Chondrocyte (in vitro differentiated cells): ENCODE results near the gene SPSB4. TPM values are rescaled to one million over a fixed set of nuclear protein-coding genes. Genes with fewer than 3 reads are reported as not detected.

Source experiments
- DNase-seq: peaks from one replicate; pipeline ENCODE4 v3.0.0; 2021; ENCODE audit warnings: mixed read lengths, low spot score
- H3K27ac Mint-ChIP-seq: one replicate; pipeline ENCODE4 v1.8.0; 2021; ENCODE audit warnings: mild to moderate bottlenecking, moderate library complexity, mixed read lengths; ENCODE audit not compliant: unreplicated experiment
- H3K27me3 Mint-ChIP-seq: 2 replicates; pipeline ENCODE4 v1.8.0; 2021; ENCODE audit warnings: low read depth, mixed read lengths
- H3K36me3 Mint-ChIP-seq: 2 replicates; pipeline ENCODE4 v1.8.0; 2021; ENCODE audit warnings: low read depth, mixed read lengths
- H3K4me1 Mint-ChIP-seq: 2 replicates; pipeline ENCODE4 v1.8.0; 2021; ENCODE audit warnings: low read depth, mild to moderate bottlenecking, mixed read lengths
- H3K4me3 Mint-ChIP-seq: one replicate; pipeline ENCODE4 v1.8.0; 2021; ENCODE audit warnings: mild to moderate bottlenecking, moderate library complexity, mixed read lengths; ENCODE audit not compliant: unreplicated experiment
- H3K9me3 Mint-ChIP-seq: 2 replicates; pipeline ENCODE4 v1.8.0; 2021; ENCODE audit warnings: low read depth, mixed read lengths
- CTCF ChIP-seq: fragments of 200-600 bp; sonication (generic); IDR thresholded peaks from 2 replicates; pipeline ENCODE4 v1.5.0; 2021; ENCODE audit warnings: antibody characterized with exemption, mild to moderate bottlenecking, moderate library complexity
- total RNA-seq: library from RNA; stranded (reverse); gene quantifications from 3 replicates; pipeline ENCODE4 v1.2.1, GENCODE V29; 2021

Gene SPSB4
- total RNA-seq, 1 donor from 2014 or later = 1.9 TPM

DNA sequence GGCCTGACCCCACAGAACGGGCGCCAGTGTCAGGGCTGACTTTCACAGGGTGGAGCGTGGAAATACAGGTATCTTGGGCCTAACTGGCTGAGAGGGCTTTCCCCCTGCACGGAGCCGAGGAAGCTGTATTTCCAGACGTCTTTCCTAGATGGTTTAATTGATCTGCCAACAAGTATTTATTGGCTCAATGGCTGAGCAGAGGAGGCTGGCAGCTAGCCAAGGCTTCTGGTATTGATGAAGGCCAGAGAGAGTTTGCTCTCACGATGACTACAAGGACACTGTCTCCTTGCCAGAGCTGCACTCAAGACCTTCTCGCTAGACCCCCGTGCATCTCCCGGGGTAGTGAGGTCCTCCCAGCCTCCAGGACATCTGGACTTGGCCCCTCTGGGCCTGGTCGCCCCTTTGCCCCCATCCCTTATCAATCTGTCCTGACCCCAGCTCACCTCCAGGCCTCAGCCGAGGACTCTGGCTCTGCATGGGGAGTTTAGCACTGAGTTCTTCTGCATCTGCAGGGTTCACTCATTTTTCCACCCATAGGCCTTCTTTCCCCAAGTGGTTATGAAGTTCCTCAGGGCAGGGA, 20.6 kb downstream of the SPSB4 start:
- Mint-ChIP-seq H3K36me3 (no peaks in the 10 kb centered on the region), H3K27me3 (no peaks in the 10 kb centered on the region), H3K9me3 (no peaks in the 10 kb centered on the region), H3K27ac (no peak overlapping the region), H3K4me1 (peaks cover 11% of the 10 kb centered on the region), H3K4me3 (no peak overlapping the region)
- TF ChIP-seq CTCF = no peak
- peak; percentile 49 for DNase-seq

DNA sequence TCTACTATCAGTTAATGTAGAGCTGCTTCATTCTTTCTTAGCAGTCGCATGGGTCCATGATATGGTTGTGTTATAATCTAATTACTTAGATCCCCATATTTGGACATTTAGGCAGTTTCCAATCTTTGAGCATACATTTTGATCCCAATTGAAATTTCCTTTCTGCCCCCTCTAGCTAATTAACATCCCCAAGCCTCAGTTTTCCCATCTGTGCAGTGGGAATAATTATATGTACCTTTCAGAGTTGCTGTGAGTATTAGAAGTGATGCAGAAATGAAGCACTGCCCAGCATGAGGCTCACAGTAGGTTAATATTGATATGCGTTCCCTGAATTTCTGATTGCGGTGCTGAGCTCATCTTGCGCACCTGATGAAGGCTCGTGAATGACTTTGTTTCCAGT, 21.8 kb downstream of the SPSB4 start:
- Mint-ChIP-seq H3K4me1 (peaks cover 23% of the 10 kb centered on the region), H3K27me3 (no peaks in the 10 kb centered on the region), H3K27ac (no peak overlapping the region), H3K4me3 (no peak overlapping the region), H3K36me3 (no peaks in the 10 kb centered on the region), H3K9me3 (no peaks in the 10 kb centered on the region)
- no peak for TF ChIP-seq CTCF
- DNase-seq = no peak

DNA sequence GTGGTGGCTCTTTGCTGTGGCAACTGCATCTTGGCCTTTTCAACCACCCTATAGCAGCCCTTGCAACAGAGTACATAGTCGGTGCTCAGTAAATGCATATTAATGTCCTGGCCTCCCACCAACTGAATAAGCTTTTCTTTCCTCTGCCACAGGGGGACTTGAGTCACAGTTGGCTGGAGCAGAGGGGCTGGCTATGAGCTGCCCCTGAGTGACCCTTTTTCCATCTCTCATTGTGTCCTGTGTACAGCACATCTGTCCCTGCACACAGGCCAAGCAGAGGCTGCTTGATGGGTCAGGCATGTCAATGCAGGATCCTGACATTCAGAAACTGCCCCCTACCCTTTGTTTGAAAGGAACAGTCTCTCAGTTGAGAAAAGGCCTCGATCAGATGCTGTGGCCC, 22.4 kb downstream of the SPSB4 start:
- H3K4me3 Mint-ChIP-seq = no peak overlapping the region
- no peak for DNase-seq
- H3K27ac Mint-ChIP-seq = no peak overlapping the region

GRCh38 chr3:141074529-141074928, 23.4 kb downstream of the SPSB4 start:
- H3K4me1 Mint-ChIP-seq = peaks cover 30% of the 10 kb centered on the region
- H3K27ac Mint-ChIP-seq = no peak overlapping the region
- H3K4me3 Mint-ChIP-seq = no peak overlapping the region
- no peak for TF ChIP-seq CTCF
- no peak for DNase-seq
- no peaks in the 10 kb centered on the region for H3K36me3 Mint-ChIP-seq
- no peaks in the 10 kb centered on the region for H3K9me3 Mint-ChIP-seq
- H3K27me3 Mint-ChIP-seq = no peaks in the 10 kb centered on the region

More for the DNA sequence above, 22.4 kb downstream of the SPSB4 start:
- Mint-ChIP-seq H3K27me3 (no peaks in the 10 kb centered on the region), H3K4me1 (peaks cover 27% of the 10 kb centered on the region), H3K36me3 (no peaks in the 10 kb centered on the region), H3K9me3 (no peaks in the 10 kb centered on the region)
- no peak for TF ChIP-seq CTCF

DNA sequence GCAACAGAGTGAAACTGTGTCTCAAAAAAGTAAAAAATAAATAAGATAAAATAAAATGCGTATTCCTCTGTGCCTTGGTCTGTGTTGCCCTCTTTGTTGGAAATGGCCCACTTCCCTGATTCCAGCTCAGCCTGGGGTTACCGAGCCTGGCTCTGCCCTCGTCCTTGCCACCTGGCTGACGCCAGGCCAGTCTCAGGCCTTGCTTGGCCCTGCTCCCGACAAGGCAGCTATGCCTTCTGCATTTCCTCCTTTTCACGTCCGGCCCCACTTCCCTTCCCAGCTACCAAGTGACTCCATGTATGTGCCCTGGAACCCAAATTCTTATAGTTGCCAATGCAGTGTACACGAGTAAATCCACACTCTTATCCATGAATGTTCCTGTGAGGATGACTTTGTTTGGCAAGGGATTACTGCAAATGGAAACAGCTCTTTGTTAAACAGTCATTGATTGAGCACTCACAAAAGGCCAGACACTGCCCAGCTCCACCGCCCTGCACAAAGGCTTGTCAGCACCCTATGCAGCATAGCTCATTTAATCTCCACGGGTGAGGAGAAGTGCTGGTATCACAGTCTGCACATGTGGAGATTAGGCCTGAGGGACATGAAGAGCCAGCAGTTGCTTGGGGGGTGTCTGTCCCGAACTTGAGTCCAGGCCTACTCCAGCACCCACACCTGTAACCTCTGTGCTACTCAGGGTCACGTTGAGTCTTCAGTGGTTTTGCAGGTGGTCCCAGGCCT, 25.1 kb downstream of the SPSB4 start:
- no peak for TF ChIP-seq CTCF
- Mint-ChIP-seq H3K36me3 (no peaks in the 10 kb centered on the region), H3K4me1 (peaks cover 27% of the 10 kb centered on the region), H3K27me3 (no peaks in the 10 kb centered on the region), H3K27ac (peak overlapping the region; percentile 96), H3K4me3 (peak overlapping the region; percentile 74), H3K9me3 (no peaks in the 10 kb centered on the region)
- no peak for DNase-seq
